Upper lobe of left lung (tissue), 6 donors: ENCODE data around the gene FBXL7. TPM values are rescaled to one million over a fixed set of nuclear protein-coding genes. Genes with fewer than 3 reads are reported as not detected.
A peak's percentile ranks its signal among the peaks of the same experiment; 100 is the strongest.

Experiments
- ATAC-seq, 2 donors: fragments of 200-7000 bp; cut with Tn5 transposase; one replicate each; pipeline ENCODE4 v1.9.1; 2022; ENCODE audit warnings: mild to moderate bottlenecking in 2 of 2, moderate library complexity in 2 of 2; ENCODE audit not compliant: low FRiP score in 2 of 2
- DNase-seq, 2 donors: peaks; one replicate each; pipeline ENCODE4 v3.0.0-alpha.2; 2019 to 2020
- H3K27ac ChIP-seq, 4 donors: fragments of 200-600 bp; sonication (generic); one replicate each; pipeline ENCODE4 v1.5.1; 2016 to 2019
- H3K27me3 ChIP-seq, 4 donors: fragments of 200-600 bp; sonication (generic); one replicate each; pipeline ENCODE4 v1.5.1; 2017 to 2019
- H3K36me3 ChIP-seq, 4 donors: fragments of 200-600 bp; sonication (generic); one replicate each; pipeline ENCODE4 v1.5.1; 2016 to 2019
- H3K4me1 ChIP-seq, 4 donors: fragments of 200-600 bp; sonication (generic); one replicate each; pipeline ENCODE4 v1.5.1; 2018 to 2019
- H3K4me3 ChIP-seq, 4 donors: fragments of 200-600 bp; sonication (generic); one replicate each; pipeline ENCODE4 v1.5.1; 2017 to 2019; ENCODE audit warnings: mild to moderate bottlenecking in 2 of 4, moderate library complexity in 1 of 4
- H3K9me3 ChIP-seq, 4 donors: fragments of 200-600 bp; sonication (generic); one replicate each; pipeline ENCODE4 v1.5.1; 2018 to 2019
- EP300 ChIP-seq, 4 donors: sonication (generic); formaldehyde crosslinking; IDR thresholded peaks; one replicate each; pipeline ENCODE4 v1.5.1; 2017; ENCODE audit warnings: antibody characterized with exemption in 4 of 4, control low read depth in 2 of 4
- POLR2A ChIP-seq, 4 donors: fragments of 450-650 bp; IDR thresholded peaks; one replicate each; pipeline ENCODE4 v1.5.1; 2016 to 2017; ENCODE audit warnings: antibody characterized with exemption in 4 of 4, mild to moderate bottlenecking in 2 of 4
- POLR2AphosphoS5 ChIP-seq, 2 donors: sonication (generic); formaldehyde crosslinking; IDR thresholded peaks; one replicate each; pipeline ENCODE4 v1.5.1; 2017; ENCODE audit warnings: antibody characterized with exemption in 2 of 2
- WGBS, 2 donors: methylation state at CpG; one replicate each; pipeline ENCODE4 v1.1.5; 2017 to 2018; 5-methylcytosine and 5-hydroxymethylcytosine counted together
- total RNA-seq, 6 donors: library from RNA; depleted of rRNA in 4 of 6; stranded (reverse); fragments of >200 nt in 4 of 6; gene quantifications; one replicate each; pipeline versions ENCODE4 v1.1.0 to v1.2.1, GENCODE V29; 2016 to 2021
- TF ChIP-seq, protein P1 (sequence below), 6 experiments: fragments of 450-650 bp in 4 of 6; fragments of 200-600 bp in 2 of 6; sonication (generic) in 2 of 6; IDR thresholded peaks; one replicate each; pipeline ENCODE4 v1.5.1; 2016 to 2019; ENCODE audit warnings: antibody characterized with exemption in 6 of 6
- donor health status: DM: no; HTN: no; CAD: no; lungs with moderate emphysema.
- donor health status: DM: no; HTN: yes; CAD: no; lungs with severe emphysema.

FBXL7 gene
- total RNA-seq, 6 donors from 2014 or later, result 4.9 to 13.6 (median 6.9) TPM

DNA sequence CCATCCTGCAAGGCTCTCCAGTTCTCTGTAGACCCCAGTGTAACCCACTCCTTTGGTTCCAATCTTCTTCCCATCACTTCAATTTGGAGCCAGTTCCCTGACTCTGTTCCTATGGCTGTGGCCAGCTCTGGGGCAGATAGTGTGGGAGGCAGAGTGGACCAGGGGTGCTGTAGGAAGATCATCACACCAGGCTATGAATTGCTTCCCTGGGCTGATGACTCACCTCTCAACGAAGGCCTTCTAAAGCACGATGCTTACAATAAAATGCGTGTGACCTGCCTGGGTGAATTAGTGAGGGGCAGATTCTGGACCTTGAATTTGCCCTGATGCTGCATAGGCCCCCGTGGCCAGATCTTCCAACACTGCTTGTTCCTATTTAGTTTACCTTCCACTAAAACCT, 289.7 kb downstream of the FBXL7 start:
- no peak for ATAC-seq

DNA sequence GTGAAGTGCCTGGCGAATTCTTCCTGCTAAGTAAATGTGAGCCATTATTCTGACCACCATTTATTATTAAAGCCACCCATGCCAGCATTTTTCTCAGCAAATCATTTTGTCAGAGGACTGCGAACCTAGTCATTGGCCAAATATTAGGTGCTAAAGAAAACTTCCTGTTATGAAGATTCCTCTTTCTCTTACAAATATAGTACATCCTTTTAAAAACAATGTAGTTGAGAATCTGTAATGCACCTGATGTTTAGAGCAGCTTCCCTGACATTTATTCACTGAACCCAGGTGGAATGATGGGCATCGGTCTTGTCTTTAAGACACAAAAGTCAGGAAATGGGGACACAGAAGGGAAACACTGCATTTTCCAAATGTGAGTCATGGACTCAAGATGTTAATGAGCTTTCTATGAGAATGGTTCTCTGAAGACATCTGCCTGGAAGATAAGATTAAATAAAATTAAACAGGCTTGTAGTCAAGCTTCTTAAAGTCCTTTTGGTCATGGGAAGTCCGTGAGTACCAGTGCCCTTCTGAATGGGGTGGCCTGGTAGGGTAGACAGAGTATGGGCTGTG, 290.6 kb downstream of the FBXL7 start:
- Histone ChIP-seq H3K27ac (no peak overlapping the region), H3K9me3 (no peaks in the 10 kb centered on the region), H3K4me1 (peaks cover 0 to 10% (median 5%) of the 10 kb centered on the region in 4 donors), H3K36me3 (no peaks in the 10 kb centered on the region), H3K27me3 (no peaks in the 10 kb centered on the region), H3K4me3 (no peak overlapping the region)
- WGBS, 2 donors, result 71 to 84% methylated on average over 4 of the region's 4 CpGs
- TF ChIP-seq POLR2A (IDR thresholded peaks at IDR 0.05), result no peak
- TF ChIP-seq EP300 (IDR thresholded peaks at IDR 0.05), result no peak
- TF ChIP-seq, protein P1, sequence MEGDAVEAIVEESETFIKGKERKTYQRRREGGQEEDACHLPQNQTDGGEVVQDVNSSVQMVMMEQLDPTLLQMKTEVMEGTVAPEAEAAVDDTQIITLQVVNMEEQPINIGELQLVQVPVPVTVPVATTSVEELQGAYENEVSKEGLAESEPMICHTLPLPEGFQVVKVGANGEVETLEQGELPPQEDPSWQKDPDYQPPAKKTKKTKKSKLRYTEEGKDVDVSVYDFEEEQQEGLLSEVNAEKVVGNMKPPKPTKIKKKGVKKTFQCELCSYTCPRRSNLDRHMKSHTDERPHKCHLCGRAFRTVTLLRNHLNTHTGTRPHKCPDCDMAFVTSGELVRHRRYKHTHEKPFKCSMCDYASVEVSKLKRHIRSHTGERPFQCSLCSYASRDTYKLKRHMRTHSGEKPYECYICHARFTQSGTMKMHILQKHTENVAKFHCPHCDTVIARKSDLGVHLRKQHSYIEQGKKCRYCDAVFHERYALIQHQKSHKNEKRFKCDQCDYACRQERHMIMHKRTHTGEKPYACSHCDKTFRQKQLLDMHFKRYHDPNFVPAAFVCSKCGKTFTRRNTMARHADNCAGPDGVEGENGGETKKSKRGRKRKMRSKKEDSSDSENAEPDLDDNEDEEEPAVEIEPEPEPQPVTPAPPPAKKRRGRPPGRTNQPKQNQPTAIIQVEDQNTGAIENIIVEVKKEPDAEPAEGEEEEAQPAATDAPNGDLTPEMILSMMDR (IDR thresholded peaks at IDR 0.05), result no peak
- no peak for TF ChIP-seq POLR2AphosphoS5 (IDR thresholded peaks at IDR 0.05)
- ATAC-seq (no peak), DNase-seq (no peak)

More for the DNA sequence above, 289.7 kb downstream of the FBXL7 start:
- no peak for TF ChIP-seq POLR2AphosphoS5 (IDR thresholded peaks at IDR 0.05)
- no peak for TF ChIP-seq EP300 (IDR thresholded peaks at IDR 0.05)
- TF ChIP-seq, protein P1 (IDR thresholded peaks at IDR 0.05), result no peak
- TF ChIP-seq POLR2A (IDR thresholded peaks at IDR 0.05), result no peak
- H3K4me1 ChIP-seq, result peaks cover 0 to 9% (median 2%) of the 10 kb centered on the region in 4 donors
- no peaks in the 10 kb centered on the region for H3K36me3 ChIP-seq
- WGBS, 2 donors, result 75 to 91% methylated on average over 4 of the region's 4 CpGs
- DNase-seq, result no peak
- H3K4me3 ChIP-seq, result no peak overlapping the region
- no peak overlapping the region for H3K27ac ChIP-seq
- no peaks in the 10 kb centered on the region for H3K27me3 ChIP-seq
- H3K9me3 ChIP-seq, result no peaks in the 10 kb centered on the region

DNA sequence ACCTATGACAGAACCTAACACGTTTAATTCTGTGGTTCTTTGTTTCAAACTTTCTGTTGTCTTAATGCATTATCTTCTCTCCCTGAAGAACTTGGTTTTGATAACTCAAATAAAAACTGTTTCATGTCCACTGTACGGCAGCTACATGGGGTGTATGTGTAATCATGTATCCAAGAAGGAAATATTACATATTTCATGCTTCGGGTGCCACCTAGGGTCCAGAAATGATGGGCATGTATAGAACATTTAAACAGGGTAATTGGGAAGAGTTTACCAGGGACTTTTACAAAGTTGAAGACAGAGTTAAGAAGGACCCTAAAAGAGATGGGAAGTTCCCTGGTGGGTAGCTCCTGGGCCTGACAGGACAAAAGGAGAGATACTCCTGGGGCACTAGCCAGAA, 291.3 kb downstream of the FBXL7 start:
- H3K4me1 ChIP-seq, result peaks cover 0 to 14% (median 5%) of the 10 kb centered on the region in 4 donors
- H3K27me3 ChIP-seq, result no peaks in the 10 kb centered on the region
- WGBS, 2 donors, result 47 to 61% methylated on average over 3 of the region's 3 CpGs
- no peaks in the 10 kb centered on the region for H3K36me3 ChIP-seq
- no peaks in the 10 kb centered on the region for H3K9me3 ChIP-seq
- no peak overlapping the region for H3K27ac ChIP-seq
- ATAC-seq (no peak), DNase-seq (no peak)
- no peak overlapping the region for H3K4me3 ChIP-seq
- TF ChIP-seq EP300 (IDR thresholded peaks at IDR 0.05) (no peak), POLR2A (IDR thresholded peaks at IDR 0.05) (no peak), POLR2AphosphoS5 (IDR thresholded peaks at IDR 0.05) (no peak)
- TF ChIP-seq, protein P1 (IDR thresholded peaks at IDR 0.05), result peak in 4 of 6 experiments; percentile 14 to 34 (median 20)

DNA sequence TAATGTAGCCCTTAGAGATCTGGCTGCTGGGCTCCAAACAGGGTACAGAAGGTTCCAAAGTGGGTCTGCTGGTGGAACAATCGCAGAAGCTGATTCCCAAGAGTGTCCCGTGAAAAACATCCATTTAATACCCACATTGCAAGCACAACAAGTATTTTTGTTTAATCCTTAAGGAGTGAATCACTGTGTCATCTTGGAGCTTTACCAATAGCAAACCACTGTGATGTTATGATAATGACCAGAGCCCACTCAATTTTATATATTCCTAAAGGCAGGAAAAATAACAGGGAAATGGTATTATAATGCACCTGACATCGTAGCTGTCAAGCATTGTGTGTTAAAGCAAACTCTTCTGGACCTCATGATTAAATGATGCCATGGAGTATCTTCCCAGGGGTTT, 291.9 kb downstream of the FBXL7 start:
- Histone ChIP-seq H3K4me1 (peaks cover 0 to 14% (median 5%) of the 10 kb centered on the region in 4 donors), H3K27ac (no peak overlapping the region), H3K9me3 (no peaks in the 10 kb centered on the region), H3K27me3 (no peaks in the 10 kb centered on the region), H3K4me3 (no peak overlapping the region), H3K36me3 (no peaks in the 10 kb centered on the region)
- ATAC-seq, result no peak
- no peak for DNase-seq
- TF ChIP-seq POLR2AphosphoS5 (IDR thresholded peaks at IDR 0.05) (no peak), POLR2A (IDR thresholded peaks at IDR 0.05) (no peak), EP300 (IDR thresholded peaks at IDR 0.05) (no peak)
- TF ChIP-seq, protein P1 (IDR thresholded peaks at IDR 0.05), result no peak
- 73 to 88% methylated on average over 1 to 3 of the region's 3 CpGs for WGBS, 2 donors
